ENCODE data around the gene NLRP1.
"Not testable (repeated sequence)": the region's sequence is repeated elsewhere in the genome, so short reads cannot be mapped to it uniquely, and the experiment has no call there.

The NLRP1 gene

DNA sequence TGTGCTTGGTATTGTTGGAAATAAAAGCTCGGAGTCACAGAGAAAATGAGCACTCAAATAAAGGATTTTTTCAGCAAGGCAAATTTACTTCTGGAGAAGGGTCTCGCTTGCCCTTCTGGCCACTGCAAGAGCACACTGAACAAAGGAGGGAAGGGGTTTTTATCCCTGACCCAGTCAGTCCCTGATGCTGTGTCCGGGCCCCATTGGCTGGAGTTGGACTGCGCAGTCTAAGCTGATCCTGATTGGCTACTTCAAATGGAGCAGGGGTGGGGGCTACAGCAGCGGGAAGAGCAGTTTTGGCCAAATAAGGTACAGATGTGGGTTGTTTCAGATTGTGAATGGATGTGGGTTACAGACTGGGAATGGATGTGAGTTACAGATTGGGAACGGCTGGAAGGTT, 4.3 kb upstream of the NLRP1 start:
- DNase-seq (ENCODE audit: low read depth in 2 of 3, low spot score in 1 of 3), result no peak

DNA sequence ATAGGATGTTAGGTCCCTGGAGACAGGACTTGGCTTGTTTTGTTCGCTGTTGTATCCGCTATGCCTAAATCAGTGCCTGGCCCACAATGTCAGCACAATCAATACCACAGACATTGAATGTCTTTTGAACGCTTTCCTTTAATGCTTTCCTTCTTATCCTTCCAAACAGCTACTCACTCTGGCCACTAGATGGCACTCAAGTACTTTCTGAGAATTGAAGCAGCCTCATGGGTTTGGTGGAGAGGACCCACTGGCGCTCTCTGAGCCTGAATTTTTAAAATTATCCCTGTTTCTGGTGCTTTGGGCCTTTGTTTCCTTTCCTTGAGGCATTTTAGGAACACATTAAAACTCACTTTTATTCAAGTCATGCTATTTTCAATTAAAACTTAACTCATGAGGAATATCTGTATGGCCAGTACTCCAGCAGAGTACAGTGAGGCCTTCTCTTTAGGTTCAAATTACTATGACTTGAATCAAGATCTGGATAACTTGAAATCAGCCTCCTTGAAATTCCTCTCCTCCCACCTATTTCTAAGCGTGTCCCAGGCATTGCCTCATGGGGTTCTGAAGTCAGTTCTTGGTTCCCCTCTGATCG, 3.2 kb upstream of the NLRP1 start:
- peak in 2 of 3 donors; percentile 27 to 65 for DNase-seq (ENCODE audit: low read depth in 2 of 3, low spot score in 1 of 3)

DNA sequence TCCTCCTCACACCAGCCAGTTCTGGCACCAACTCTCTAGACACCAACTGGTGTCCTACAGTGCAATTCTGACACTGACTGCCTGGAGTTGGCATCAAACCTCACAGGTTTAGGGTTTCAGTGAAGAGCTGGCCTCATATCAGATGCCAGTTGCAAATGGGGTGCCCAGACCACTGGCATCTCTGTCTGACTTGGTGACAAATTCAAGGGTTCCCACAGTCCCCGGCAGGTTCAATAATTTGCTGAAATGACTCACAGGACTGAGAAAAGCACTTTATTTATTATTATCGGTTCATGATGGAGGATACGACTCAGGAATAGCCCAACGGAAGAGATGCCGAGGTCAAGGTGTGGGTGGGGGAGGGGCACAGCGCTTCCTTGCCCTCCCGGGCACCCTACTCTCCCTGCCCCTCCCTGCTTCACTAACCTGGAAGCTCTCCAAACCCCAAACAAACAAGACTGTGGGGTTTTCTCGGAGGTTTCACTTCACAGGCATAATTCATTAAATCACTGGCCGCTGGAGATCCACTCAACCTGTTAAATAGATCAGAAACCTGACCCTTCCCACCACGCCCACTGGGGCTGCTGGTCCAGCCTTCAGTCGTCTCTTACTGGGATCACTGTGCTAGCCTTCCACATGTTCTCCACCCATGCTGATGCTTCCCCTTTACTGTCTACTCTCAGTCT, 1.7 kb upstream of the NLRP1 start:
- no peak for DNase-seq (ENCODE audit: low read depth in 2 of 3, low spot score in 1 of 3)

DNA sequence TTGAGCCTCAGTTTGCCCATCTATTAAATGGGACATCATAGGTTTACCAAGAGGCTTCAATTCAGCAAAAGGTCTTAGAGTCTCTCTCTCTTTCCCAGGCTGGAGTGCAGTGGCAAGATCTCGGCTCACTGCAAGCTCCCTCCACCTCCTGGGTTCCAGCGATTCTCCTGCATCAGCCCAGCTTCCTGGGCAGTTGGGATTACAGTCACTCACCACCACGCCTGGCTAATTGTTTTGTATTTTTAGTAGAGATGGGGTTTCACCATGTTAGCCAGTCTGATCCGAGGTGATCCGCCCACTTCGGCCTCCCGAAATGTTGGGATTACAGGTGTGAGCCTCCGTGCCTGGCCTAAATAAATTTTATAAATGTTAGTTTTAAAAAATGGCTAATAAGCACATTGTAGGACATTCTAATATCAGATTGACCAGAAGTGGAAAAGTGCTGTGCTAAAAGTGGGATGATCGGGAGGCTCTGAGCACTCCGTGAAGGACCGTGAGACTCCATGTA, 1.0 kb upstream of the NLRP1 start:
- DNase-seq (ENCODE audit: low read depth in 2 of 3, low spot score in 1 of 3), result no peak

GRCh38 chr17:5583426-5584382, 605 bp downstream of the NLRP1 start:
- DNase-seq (ENCODE audit: low read depth in 2 of 3, low spot score in 1 of 3), result no peak

DNA sequence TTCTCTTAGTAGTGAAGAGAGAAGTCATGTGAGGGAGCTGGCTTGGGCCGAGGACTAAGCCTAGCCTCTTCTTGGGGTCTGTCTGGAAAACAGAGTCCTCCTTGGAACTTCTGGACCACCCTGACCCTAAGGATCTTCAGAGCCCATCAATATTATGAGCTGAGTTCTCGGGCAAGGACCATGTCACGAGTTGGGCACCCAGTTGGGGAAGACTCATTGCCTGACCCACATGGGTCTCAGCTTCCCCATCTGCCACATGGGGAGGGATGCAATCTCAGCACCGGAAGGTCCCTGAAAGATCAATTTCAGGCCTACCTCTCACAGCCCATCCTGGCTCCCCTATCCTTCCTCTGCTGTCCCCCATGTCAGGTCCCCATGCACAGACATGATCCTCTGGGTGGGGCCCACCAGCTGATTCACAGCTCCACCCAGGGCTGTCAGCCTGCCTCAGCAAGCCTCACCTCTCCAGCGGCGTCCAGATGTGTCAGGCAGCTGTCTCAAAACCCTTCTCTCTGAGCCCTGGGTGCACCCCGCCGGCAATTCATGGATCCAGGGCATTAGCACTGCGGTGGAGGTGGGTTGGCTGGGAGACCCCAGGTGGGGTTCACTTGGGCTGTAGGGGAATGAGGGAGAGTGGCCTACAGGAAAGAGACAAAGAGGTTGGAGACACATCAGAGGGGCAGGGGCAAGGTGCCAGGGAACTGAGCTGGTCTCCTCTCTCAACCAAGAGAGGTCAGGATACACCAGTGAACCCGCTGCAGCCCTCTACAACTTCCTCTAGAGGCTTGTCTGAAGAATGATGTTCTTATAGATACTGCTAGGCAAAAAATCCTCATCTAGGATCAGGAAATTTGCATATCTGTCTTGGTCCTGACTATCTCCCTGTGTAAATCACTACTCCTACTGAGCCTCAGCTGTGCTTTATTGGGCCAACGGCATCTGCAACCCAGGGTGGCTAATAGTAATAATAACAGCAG, 1.8 kb downstream of the NLRP1 start:
- no peak for DNase-seq (ENCODE audit: low read depth in 2 of 3, low spot score in 1 of 3)

DNA sequence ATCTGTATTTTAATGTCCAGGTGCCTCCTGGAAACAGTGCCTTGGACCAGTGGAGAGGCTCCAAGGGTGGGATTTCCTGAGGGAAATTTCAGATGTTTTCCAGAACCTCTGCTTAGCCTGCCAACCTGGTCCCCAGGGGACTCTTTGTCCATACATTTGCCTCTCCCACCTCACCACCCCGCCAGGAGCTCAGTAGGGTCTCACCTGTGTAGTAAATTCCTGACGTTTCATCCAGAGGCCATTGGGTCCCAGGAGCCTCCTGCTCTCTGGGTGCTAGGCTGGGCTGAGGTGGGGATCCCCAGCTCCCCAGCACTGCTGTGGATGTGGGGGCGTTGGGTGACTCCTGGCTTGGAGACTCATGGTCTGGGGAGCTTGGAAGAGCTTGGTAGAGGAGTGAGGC, 2.7 kb downstream of the NLRP1 start:
- no peak for DNase-seq (ENCODE audit: low read depth in 2 of 3, low spot score in 1 of 3)

GRCh38 chr17:5580969-5581368, 3.3 kb downstream of the NLRP1 start:
- no peak for DNase-seq (ENCODE audit: low read depth in 2 of 3, low spot score in 1 of 3)

- DNase-seq (ENCODE audit: low read depth in 2 of 3, low spot score in 1 of 3), result no peak
Observed at GRCh38 chr17:5580367-5580766, 3.9 kb downstream of the NLRP1 start.

GRCh38 chr17:5578768-5579167, 5.5 kb downstream of the NLRP1 start:
- not testable (repeated sequence) for DNase-seq (ENCODE audit: low read depth in 2 of 3, low spot score in 1 of 3)

GRCh38 chr17:5573017-5573416, 11.3 kb downstream of the NLRP1 start:
- DNase-seq (ENCODE audit: low read depth in 2 of 3, low spot score in 1 of 3), result not testable (repeated sequence)

DNA sequence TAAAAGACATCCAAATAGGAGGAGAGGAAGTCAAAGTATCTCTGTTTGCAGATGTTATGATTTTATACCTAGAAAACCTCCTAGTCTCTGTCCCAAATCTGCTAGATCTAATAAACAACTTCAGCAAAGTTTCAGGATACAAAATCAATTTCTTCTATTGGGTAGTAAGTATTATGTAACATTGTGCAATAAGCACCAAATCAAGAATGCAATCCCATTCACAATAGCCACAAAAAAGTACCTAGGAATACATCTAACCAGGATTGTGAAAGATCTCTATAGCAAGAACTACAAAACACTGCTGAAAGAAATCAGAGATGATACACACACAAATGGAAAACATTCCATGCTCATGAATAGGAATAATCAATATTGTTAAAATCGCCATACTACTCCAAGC, 13.0 kb downstream of the NLRP1 start:
- no peak for DNase-seq (ENCODE audit: low read depth in 2 of 3, low spot score in 1 of 3)

DNA sequence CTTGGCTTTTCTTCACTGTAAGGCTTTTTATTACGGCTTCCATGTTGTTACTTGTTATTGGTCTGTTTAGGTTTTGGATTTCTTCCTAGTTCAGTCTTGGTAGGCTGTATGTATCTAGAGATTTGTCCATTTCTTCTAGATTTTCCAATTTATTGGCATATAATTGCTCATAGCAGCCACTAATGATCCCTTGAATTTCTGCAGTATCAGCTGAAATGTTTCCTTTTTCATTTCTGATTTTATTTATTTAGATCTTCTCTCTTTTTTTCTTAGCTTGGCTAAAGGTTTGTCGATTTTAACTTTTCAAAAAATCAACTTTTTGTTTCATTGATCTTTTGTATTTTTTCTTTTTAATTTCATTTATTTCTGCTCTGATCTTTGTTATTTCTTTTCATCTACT, 18.5 kb downstream of the NLRP1 start:
- no peak for DNase-seq (ENCODE audit: low read depth in 2 of 3, low spot score in 1 of 3)

GRCh38 chr17:5563456-5563855, 20.9 kb downstream of the NLRP1 start:
- no peak for DNase-seq (ENCODE audit: low read depth in 2 of 3, low spot score in 1 of 3)

GRCh38 chr17:5562661-5563360, 21.5 kb downstream of the NLRP1 start:
- no peak for DNase-seq (ENCODE audit: low read depth in 2 of 3, low spot score in 1 of 3)

- DNase-seq (ENCODE audit: low read depth in 2 of 3, low spot score in 1 of 3), result no peak
Observed at GRCh38 chr17:5561736-5562571, 22.4 kb downstream of the NLRP1 start.

DNA sequence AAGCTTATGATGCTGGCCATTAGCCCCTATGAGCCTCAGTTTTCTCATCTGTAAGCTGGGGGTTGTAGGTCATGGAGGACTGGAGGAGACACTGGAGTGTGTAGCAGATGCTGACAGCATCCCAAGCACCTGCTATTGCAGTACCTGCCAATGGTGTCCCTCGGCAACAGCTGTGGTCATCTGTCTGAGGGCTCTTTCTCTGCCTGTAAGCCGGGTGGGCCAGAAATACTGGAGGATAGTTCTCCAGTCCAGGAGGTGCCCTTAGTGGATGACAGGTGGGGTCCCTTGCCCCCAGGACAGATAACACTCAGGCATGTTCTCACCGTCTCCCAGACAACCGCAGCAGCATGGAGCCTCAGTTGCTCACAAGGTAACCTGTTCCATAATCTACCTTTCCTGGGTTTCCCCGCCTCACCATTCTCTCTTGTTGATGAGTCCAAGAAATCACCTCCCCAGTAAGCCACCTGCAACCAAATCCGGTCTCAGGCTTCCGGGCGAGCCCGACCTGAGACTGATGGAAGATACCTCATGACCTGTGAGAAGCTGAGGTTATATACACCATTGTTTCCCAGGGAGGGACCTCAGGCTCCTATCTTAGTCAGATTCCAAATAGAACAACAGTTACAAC, 23.8 kb downstream of the NLRP1 start:
- no peak for DNase-seq (ENCODE audit: low read depth in 2 of 3, low spot score in 1 of 3)

Data from stimulated activated CD4-positive, alpha-beta T cell treated with anti-CD3 and anti-CD28 coated beads, Interleukin-12 subunit alpha, Interleukin-12 subunit beta, amount 100 ng/mL, for 48 hours (primary cell).